ENCODE results near the gene LAIR2.

The LAIR2 gene

GRCh38 chr19:54502518-54503048, at the start of gene LAIR2:
Gene LAIR2, plus strand, starts transcription at chr19:54502831. Its CDS starts 88 bp downstream, at chr19:54502919.
- no peak for TF ChIP-seq CTCF (IDR thresholded peaks at IDR 0.05; ENCODE audit: insufficient read depth, low read depth, low read length, missing control alignments)
- H3K4me3 ChIP-seq (ENCODE audit: low read length), result no peak within 1 kb of the TSS
- no peak for DNase-seq (ENCODE audit: low read depth)

GRCh38 chr19:54453921-54454780, 48.5 kb upstream of the LAIR2 start:
- no peak overlapping the region for H3K4me3 ChIP-seq (ENCODE audit: low read length)
- DNase-seq (ENCODE audit: low read depth), result no peak
- no peak for TF ChIP-seq CTCF (IDR thresholded peaks at IDR 0.05; ENCODE audit: insufficient read depth, low read depth, low read length, missing control alignments)

- TF ChIP-seq CTCF (IDR thresholded peaks at IDR 0.05; ENCODE audit: insufficient read depth, low read depth, low read length, missing control alignments), result no peak
- DNase-seq (ENCODE audit: low read depth), result no peak
- H3K4me3 ChIP-seq (ENCODE audit: low read length), result no peak overlapping the region
Observed at GRCh38 chr19:54454781-54455675, 47.6 kb upstream of the LAIR2 start.

GRCh38 chr19:54455786-54456422, 46.7 kb upstream of the LAIR2 start:
- no peak overlapping the region for H3K4me3 ChIP-seq (ENCODE audit: low read length)
- TF ChIP-seq CTCF (IDR thresholded peaks at IDR 0.05; ENCODE audit: insufficient read depth, low read depth, low read length, missing control alignments), result no peak
- DNase-seq (ENCODE audit: low read depth), result no peak

GRCh38 chr19:54456423-54457373, 45.9 kb upstream of the LAIR2 start:
- no peak for TF ChIP-seq CTCF (IDR thresholded peaks at IDR 0.05; ENCODE audit: insufficient read depth, low read depth, low read length, missing control alignments)
- no peak for DNase-seq (ENCODE audit: low read depth)
- H3K4me3 ChIP-seq (ENCODE audit: low read length), result no peak overlapping the region

Measured in epithelial cell of esophagus (primary cell).